Suprapubic skin (tissue), 4 donors: ENCODE results near the gene SGK2.

Source experiments
- EP300 ChIP-seq: sonication (generic); formaldehyde crosslinking; IDR thresholded peaks from one replicate; pipeline ENCODE4 v1.6.1; 2017; ENCODE audit warnings: antibody characterized with exemption
- POLR2AphosphoS5 ChIP-seq, 3 donors: sonication (generic); formaldehyde crosslinking; IDR thresholded peaks; one replicate each; pipeline ENCODE4 v1.6.1; 2017; ENCODE audit warnings: antibody characterized with exemption in 3 of 3
- TF ChIP-seq, protein P1 (sequence below), 2 donors: fragments of 200-600 bp in 1 of 2; fragments of 450-650 bp in 1 of 2; sonication (generic) in 1 of 2; IDR thresholded peaks; one replicate each; pipeline ENCODE4 v1.5.1; 2016 to 2019; ENCODE audit warnings: antibody characterized with exemption in 2 of 2, mild to moderate bottlenecking in 1 of 2, moderate library complexity in 1 of 2

DNA sequence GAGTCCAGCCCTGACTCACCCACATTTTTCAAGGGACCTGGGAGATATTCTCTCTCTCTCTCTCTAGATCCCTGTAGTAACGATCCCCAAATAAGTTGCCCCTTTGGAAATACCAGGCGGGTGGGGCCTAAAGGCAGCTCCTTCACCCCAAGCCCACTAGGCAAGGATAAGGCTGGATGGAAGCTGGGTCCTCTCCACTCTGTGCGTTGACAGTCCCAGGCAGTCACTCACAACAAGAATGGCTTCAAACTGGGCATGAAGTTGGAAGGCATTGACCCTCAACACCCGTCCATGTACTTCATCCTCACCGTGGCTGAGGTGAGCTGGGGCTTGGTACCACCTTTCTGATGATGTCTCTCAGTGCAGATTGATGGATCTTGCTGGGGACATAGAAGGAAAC, 29.8 kb upstream of the SGK2 start:
- TF ChIP-seq, protein P1, sequence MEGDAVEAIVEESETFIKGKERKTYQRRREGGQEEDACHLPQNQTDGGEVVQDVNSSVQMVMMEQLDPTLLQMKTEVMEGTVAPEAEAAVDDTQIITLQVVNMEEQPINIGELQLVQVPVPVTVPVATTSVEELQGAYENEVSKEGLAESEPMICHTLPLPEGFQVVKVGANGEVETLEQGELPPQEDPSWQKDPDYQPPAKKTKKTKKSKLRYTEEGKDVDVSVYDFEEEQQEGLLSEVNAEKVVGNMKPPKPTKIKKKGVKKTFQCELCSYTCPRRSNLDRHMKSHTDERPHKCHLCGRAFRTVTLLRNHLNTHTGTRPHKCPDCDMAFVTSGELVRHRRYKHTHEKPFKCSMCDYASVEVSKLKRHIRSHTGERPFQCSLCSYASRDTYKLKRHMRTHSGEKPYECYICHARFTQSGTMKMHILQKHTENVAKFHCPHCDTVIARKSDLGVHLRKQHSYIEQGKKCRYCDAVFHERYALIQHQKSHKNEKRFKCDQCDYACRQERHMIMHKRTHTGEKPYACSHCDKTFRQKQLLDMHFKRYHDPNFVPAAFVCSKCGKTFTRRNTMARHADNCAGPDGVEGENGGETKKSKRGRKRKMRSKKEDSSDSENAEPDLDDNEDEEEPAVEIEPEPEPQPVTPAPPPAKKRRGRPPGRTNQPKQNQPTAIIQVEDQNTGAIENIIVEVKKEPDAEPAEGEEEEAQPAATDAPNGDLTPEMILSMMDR (IDR thresholded peaks at IDR 0.05): no peak
- TF ChIP-seq EP300 (no peak), POLR2AphosphoS5 (IDR thresholded peaks at IDR 0.05) (no peak)
